Forelimb muscle (tissue), 1 donor: ENCODE data around the gene PDE4B. TPM values are rescaled to one million over a fixed set of nuclear protein-coding genes. Genes with fewer than 3 reads are reported as not detected.

Source experiments
- DNase-seq: peaks from one replicate; pipeline ENCODE4 v3.0.0-alpha.2; 2013; ENCODE audit warnings: low read depth
- polyA plus RNA-seq: library from polyadenylated mRNA; unstranded; fragments of 120-200 nt; gene quantifications from one replicate; pipeline ENCODE4 v1.2.1, GENCODE V29; 2013; ENCODE audit not compliant: insufficient read length

The PDE4B gene
- polyA plus RNA-seq, 1 donor = 16.7 TPM

- DNase-seq = no peak
These were observed 469.7 kb downstream of the PDE4B start for GRCh38 chr1:66262208-66262963.

- DNase-seq = no peak
These were observed 472.6 kb downstream of the PDE4B start for GRCh38 chr1:66265268-66265667.

- DNase-seq = no peak
These were observed 473.1 kb downstream of the PDE4B start for GRCh38 chr1:66265796-66266195.

GRCh38 chr1:66266350-66266749 lies 473.7 kb downstream of the PDE4B start:
- no peak for DNase-seq

GRCh38 chr1:66266756-66267155 lies 474.1 kb downstream of the PDE4B start:
- DNase-seq = no peak

GRCh38 chr1:66267201-66267940 lies 474.7 kb downstream of the PDE4B start:
- DNase-seq = no peak

GRCh38 chr1:66269222-66269621 lies 476.5 kb downstream of the PDE4B start:
- no peak for DNase-seq

- DNase-seq = no peak
These were observed 477.6 kb downstream of the PDE4B start for GRCh38 chr1:66270119-66270812.

- peak; percentile 99 for DNase-seq
These were observed 478.7 kb downstream of the PDE4B start for GRCh38 chr1:66271216-66271903.

GRCh38 chr1:66271904-66272254 lies 479.2 kb downstream of the PDE4B start:
- no peak for DNase-seq

- no peak for DNase-seq
These were observed 481.0 kb downstream of the PDE4B start for GRCh38 chr1:66273656-66274055.

- no peak for DNase-seq
These were observed 481.9 kb downstream of the PDE4B start for GRCh38 chr1:66274634-66275033.

- DNase-seq = no peak
These were observed 482.4 kb downstream of the PDE4B start for GRCh38 chr1:66275083-66275482.

- DNase-seq = no peak
These were observed 482.9 kb downstream of the PDE4B start for GRCh38 chr1:66275601-66276023.

- DNase-seq = no peak
These were observed 483.5 kb downstream of the PDE4B start for GRCh38 chr1:66276218-66276617.

- no peak for DNase-seq
These were observed 485.7 kb downstream of the PDE4B start for GRCh38 chr1:66278260-66279021.

GRCh38 chr1:66281808-66282207 lies 489.1 kb downstream of the PDE4B start:
- DNase-seq = no peak

- no peak for DNase-seq
These were observed 489.7 kb downstream of the PDE4B start for GRCh38 chr1:66282343-66282852.

- no peak for DNase-seq
These were observed 490.4 kb downstream of the PDE4B start for GRCh38 chr1:66282891-66283621.

- no peak for DNase-seq
These were observed 490.9 kb downstream of the PDE4B start for GRCh38 chr1:66283622-66284041.
